B cell (primary cell): ENCODE measurements around the gene RAB7B.

ENCODE experiments used
- CTCF ChIP-seq: fragments of 200-600 bp; IDR thresholded peaks from one replicate; pipeline ENCODE4 v1.8.0; 2022; ENCODE audit warnings: antibody characterized with exemption, mild to moderate bottlenecking
- EZH2 ChIP-seq: IDR thresholded peaks from 2 replicates; pipeline ENCODE4 v1.6.1; 2012; ENCODE audit warnings: borderline replicate concordance, low read depth, mild to moderate bottlenecking, moderate library complexity, low read length; ENCODE audit not compliant: insufficient read depth, poor library complexity, severe bottlenecking

- TF ChIP-seq CTCF (no peak), EZH2 (no peak)
Observed at GRCh38 chr1:206029484-206029883, 26.3 kb upstream of the RAB7B start.
